GM12865 (cell line): ENCODE data around the gene GSS.

Source experiments
- DNase-seq: peaks from one replicate; pipeline ENCODE4 v3.0.0; 2010; ENCODE audit warnings: low read depth
- H3K4me3 ChIP-seq: 2 replicates; pipeline ENCODE4 v1.5.1; 2011; ENCODE audit warnings: mild to moderate bottlenecking, low read depth, low read length, control low read depth
- TF ChIP-seq, protein P1 (sequence below): IDR thresholded peaks from 2 replicates; pipeline ENCODE4 v1.5.1; 2011; ENCODE audit warnings: low read length, control low read depth, low read depth, inconsistent platforms; ENCODE audit not compliant: insufficient read depth; ENCODE audit errors: missing control alignments

GSS gene

GRCh38 chr20:34983089-34983820 lies 27.6 kb upstream of the GSS start:
- no peak for DNase-seq
- TF ChIP-seq, protein P1, sequence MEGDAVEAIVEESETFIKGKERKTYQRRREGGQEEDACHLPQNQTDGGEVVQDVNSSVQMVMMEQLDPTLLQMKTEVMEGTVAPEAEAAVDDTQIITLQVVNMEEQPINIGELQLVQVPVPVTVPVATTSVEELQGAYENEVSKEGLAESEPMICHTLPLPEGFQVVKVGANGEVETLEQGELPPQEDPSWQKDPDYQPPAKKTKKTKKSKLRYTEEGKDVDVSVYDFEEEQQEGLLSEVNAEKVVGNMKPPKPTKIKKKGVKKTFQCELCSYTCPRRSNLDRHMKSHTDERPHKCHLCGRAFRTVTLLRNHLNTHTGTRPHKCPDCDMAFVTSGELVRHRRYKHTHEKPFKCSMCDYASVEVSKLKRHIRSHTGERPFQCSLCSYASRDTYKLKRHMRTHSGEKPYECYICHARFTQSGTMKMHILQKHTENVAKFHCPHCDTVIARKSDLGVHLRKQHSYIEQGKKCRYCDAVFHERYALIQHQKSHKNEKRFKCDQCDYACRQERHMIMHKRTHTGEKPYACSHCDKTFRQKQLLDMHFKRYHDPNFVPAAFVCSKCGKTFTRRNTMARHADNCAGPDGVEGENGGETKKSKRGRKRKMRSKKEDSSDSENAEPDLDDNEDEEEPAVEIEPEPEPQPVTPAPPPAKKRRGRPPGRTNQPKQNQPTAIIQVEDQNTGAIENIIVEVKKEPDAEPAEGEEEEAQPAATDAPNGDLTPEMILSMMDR: no peak
- no peak overlapping the region for H3K4me3 ChIP-seq

GRCh38 chr20:34982270-34983088 lies 26.9 kb upstream of the GSS start:
- no peak for DNase-seq
- TF ChIP-seq, protein P1: no peak
- no peak overlapping the region for H3K4me3 ChIP-seq

GRCh38 chr20:34980543-34981233 lies 25.1 kb upstream of the GSS start:
- DNase-seq: no peak
- no peak overlapping the region for H3K4me3 ChIP-seq
- TF ChIP-seq, protein P1: no peak

GRCh38 chr20:34979366-34980153 lies 24.0 kb upstream of the GSS start:
- TF ChIP-seq, protein P1: no peak
- no peak overlapping the region for H3K4me3 ChIP-seq
- no peak for DNase-seq

DNA sequence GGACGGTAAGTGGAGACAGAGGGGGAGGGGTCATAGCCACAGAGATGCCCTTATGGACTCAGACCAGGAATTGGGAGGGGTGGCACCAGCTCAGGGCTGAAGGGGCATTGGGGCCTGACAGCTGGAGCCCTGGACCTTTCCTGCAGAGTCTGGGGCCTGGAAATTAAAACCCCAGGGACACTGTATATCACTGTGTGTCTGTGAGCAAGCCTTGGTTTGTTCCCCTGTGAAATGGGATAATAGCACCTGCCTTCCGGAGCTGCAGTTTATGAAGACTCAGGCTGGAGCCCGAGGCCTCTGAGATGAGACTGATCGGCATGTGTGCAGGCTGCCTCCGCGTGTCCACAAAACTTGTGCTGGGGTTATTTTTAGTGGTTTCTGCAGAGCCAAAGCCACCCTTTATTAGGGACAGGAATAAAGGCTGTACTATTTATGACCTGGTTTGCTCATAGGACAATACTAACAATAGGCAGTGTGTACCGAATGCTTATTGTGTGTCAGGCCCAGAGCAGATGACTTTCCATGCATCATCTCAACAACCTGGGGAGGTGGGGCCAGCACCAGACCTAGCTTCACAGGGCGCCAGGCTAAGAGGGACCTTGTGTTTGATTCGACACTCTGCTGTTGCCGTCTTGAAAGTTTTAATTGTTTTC lies 22.6 kb upstream of the GSS start:
- TF ChIP-seq, protein P1: no peak
- no peak for DNase-seq
- H3K4me3 ChIP-seq: no peak overlapping the region
